HG03097 (cell line): Measurements from ENCODE around the gene LRRC27.

Experiments
- ATAC-seq: cut with Tn5 transposase; IDR thresholded peaks from one replicate; pipeline ENCODE4 v1.9.1; 2021; ENCODE audit not compliant: unreplicated experiment, low FRiP score

Gene LRRC27

GRCh38 chr10:132355297-132355696, 23.3 kb downstream of the LRRC27 start:
- ATAC-seq: no peak

DNA sequence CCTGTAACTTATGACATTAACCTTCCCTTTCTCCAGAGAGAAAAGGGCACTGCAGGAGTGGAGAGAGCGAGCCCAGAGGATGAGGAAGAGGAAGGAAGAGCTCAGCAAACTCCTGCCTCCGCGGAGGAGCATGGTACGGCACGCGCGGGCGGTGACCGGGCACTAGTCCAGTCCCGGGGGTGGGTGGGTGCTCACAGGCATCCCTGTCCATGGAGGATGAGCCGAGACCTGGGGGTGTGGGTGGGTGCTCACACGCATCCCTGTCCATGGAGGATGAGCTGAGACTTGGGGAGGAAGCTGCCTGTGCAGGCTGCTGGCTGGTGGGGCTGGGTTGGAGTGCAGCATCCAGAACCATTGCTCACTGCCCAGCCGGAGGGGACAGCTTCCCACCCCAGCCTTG, 23.8 kb downstream of the LRRC27 start:
- no peak for ATAC-seq

GRCh38 chr10:132356621-132357195, 24.7 kb downstream of the LRRC27 start:
- no peak for ATAC-seq

DNA sequence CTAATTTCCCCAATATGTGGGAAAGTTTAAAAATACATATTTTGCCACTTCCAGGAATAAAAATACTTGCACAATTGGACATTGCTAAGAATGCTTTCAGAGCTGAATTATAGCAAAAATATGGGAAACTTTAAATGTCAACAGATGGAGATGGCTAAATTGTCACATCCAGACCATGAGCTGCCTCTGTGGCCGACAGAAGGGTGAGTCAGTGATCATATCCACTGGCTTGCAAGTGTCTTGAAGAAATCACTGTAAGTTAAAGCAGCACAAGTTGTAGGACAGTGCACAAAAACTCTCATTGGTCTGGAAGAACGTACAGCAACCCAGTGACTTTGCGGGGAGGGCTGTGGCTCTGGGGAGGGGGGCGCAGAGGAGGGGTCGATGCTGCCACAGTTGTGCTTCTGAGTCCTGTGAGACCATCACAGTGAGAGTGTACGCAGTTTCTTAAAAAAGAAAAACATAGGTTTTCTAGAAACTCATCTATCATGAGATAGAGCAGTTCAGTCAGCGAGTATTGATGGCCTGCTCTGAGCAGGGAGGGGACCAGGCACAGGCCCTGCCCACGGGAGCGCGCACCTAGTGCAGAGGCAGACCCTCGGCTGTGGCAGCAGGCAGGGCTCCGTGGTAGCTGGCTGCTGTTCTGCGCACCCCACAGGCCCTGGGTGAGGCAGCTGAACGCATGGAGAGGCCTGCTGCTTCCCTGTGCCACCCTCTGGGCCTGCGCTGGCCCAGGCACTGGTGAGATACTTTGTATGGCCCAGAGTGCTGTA, 25.5 kb downstream of the LRRC27 start:
- ATAC-seq: no peak

DNA sequence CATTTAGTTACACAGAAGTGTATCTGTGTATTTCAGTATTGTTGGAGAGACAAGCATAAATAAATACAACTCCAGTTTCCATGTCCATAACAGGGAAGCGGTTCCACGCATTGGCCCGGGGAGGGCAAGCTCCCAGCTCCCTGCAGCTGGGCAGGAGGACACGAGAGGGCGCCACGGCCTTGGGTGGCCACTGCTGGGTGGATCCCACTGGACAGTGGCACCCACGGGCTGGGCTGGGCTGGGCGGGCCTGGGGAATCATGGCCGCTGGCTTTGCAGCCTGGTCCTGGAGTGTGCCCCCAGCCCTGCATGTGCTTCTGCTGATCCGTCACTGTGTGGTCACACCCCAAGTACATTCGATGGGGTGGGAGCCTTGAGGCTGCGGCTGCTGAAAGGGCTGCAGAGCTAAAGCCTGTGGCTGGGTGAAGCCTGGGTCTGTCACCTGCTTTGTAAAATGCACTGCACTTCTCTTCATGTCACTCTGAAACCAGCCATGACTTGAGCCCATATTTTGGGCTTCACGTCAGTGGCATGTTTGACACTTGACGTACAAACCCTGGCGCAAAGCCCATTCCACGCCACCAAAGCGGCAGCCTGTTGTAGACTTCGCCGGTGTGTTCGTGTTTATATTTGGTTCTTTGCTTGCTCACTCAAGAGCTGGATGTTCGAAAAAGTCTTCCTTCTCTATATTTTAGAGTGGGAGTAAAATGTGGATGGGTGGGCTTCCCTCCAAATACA, 27.5 kb downstream of the LRRC27 start:
- ATAC-seq: no peak

- no peak for ATAC-seq
Observed at GRCh38 chr10:132360766-132361447, 28.9 kb downstream of the LRRC27 start.

DNA sequence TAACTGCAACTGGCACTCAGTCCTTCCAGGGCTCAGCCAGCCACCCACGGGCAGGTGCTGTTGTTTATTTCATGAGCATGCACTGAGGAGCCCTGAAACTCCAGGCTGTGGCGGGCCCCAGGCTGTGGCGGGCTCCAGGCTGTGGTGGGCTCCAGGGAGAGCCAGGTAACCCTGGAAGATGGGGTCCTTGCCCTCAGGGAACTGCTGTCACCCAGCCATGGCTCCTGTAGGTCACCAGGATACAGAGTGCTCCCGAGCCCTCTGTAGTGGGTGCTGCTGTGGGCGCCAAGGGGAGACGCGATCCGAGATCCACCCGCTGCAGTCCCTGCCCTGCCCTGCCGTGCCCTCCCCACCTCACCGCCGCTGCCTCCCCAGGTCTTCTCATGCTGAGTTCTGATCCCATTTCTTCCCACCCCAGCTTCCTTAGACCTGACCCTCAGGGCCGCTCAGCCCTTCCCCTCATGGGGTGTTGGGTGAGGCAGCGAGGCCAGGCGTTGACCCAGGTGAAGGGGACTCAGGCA, 29.6 kb downstream of the LRRC27 start:
- ATAC-seq: no peak

DNA sequence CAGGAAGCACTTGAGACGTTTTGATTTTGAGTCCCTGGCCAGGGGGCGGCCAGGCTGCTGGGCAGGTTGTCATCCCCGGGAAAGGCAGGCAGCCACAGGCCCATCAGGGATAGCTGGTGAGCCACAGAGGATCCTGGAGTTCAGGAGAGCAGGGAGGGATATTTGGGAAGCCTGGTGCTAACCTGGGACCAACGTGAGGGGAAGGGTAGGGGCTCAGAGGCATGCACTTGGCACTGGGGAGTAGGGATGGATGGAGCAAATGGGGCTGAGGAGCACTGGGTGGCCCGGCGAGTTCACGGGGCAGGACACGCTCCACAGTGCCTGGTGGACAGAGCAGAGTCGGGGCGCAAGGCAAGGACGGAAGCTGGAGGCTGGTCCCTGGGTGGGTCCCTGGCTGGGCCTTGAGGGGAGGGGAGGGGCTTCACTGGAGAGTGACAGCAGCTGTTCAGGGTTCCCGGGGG, 30.2 kb downstream of the LRRC27 start:
- ATAC-seq: no peak

- no peak for ATAC-seq
Observed at GRCh38 chr10:132363376-132363775, 31.4 kb downstream of the LRRC27 start.

- no peak for ATAC-seq
Observed at GRCh38 chr10:132363921-132364593, 32.1 kb downstream of the LRRC27 start.

- ATAC-seq: no peak
Observed at GRCh38 chr10:132364594-132364970, 32.6 kb downstream of the LRRC27 start.

GRCh38 chr10:132365102-132365501, 33.1 kb downstream of the LRRC27 start:
- ATAC-seq: no peak

DNA sequence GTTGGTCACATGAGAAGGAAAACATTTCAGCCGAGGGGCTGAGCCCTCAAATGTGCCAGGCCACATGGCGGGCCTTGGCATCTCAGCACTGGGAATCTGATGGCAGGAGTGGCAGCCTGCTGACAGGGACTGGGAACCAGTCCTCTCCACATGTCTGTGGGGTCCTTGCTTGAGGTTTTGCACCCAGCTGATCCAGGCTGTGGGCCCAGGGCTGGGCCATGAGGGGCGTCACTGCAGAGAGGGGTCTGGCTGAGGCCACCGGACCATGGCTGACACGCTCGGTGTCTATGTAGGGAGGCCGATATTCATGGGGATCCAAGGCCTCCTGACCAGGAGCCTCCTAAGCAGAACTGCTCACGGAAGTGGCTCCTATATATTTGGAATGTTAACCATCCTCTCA, 34.0 kb downstream of the LRRC27 start:
- ATAC-seq: no peak

DNA sequence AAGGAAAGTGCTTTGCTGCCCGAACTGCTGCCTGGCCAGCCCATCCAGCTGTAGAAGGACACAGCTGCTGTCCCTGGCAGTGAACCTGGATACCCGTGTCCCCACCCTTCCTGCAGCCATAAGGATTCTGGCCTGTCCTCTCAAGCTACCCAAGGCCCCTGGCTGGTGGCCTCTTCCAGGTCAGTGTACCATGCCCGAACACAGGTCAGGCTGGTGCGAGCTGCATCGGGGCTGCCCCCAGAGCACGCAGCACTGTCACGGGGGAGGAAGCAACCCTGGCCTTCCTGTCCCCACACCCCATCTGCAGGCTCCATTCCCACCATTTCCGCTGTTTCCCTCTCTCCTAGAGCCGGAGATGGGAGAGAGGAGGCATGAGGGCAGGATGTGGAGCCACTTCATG, 34.5 kb downstream of the LRRC27 start:
- ATAC-seq: no peak

DNA sequence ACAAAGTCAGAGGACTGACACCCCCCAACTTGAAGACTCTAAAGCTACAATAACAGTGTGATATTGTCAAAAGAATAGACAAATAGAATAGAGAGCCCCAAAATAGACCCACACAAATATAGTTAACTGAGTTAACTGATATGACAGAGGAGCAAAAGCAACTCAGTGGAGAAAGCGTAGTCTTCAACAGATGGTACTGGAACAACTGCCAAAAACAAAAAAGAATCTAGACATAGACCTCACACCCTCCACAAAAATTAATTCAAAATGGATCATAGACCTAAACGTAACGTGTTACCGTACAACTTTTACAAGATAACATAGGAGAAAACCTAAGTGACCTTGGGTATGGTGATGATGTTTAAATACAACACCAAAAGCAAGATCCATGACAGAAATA, 36.4 kb downstream of the LRRC27 start:
- no peak for ATAC-seq

GRCh38 chr10:132368881-132369635, 37.1 kb downstream of the LRRC27 start:
- ATAC-seq: no peak

GRCh38 chr10:132369636-132370185, 37.7 kb downstream of the LRRC27 start:
- ATAC-seq: no peak

DNA sequence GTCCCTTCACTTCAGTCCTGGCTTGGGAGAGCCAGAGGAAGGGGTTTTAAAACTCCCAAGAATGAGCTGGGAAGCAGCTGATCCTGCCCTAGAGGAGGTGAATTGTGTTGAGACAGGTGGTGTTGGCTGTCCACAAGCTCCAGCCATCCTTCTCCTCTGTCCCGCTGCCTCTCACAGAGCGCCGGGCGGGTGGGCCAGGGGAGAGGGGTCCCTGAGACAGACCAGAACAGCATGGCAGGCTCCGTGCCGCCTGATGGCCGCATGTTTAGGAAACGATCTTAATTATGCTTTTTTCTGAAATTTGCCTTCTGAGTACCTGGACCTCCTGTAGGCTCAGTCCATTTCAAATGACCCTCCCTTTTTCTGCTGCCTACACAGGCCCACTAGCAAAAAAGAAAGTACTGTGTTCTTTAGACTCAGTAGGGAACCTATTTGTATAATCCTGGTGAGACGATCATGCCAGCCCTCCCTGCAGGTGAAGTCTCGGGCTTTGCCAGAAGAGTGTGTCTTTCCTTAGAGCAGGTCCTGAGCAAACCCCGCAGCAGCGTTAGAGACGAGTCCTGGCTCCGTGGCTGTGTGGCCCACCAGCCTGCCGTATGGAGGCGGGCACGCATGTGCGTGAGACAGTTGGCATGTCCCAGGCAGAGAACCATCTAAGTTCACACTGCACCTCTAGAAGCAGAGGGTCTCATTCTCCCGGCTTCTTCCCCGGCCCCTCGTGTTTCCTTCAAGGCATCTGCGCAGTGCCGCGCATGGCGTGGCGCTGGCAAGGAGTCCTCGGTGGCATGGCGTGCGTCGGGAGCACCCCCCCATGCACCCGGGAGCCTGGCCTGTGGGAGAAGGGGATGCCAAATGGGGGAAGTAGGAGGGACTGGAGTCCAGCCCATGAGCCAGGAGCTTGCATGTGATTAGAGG, 38.7 kb downstream of the LRRC27 start:
- ATAC-seq: no peak
